B cell (primary cell): Measurements from ENCODE around the gene MAML3.

Source experiments
- EZH2 ChIP-seq: IDR thresholded peaks from 2 replicates; pipeline ENCODE4 v1.6.1; 2012; ENCODE audit warnings: borderline replicate concordance, low read depth, mild to moderate bottlenecking, moderate library complexity, low read length; ENCODE audit not compliant: insufficient read depth, poor library complexity, severe bottlenecking
- TF ChIP-seq, protein P1 (sequence below): fragments of 200-600 bp; IDR thresholded peaks from one replicate; pipeline ENCODE4 v1.8.0; 2022; ENCODE audit warnings: antibody characterized with exemption, mild to moderate bottlenecking

DNA sequence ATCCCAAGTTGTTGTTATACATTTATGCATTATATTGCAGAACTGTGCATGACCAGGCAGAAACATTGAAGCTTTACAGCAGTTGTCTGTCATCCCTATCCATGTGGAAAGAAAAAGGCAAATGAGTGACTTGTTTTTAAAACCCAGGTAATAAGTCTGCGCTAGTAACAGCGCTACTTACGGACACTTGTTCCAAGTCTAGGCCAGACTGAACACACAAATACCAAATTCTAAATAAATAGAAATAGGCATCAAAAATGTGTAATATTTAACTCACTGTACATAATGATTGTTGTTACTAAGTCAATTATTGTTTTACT lies 548 bp upstream of the MAML3 start:
- TF ChIP-seq, protein P1, sequence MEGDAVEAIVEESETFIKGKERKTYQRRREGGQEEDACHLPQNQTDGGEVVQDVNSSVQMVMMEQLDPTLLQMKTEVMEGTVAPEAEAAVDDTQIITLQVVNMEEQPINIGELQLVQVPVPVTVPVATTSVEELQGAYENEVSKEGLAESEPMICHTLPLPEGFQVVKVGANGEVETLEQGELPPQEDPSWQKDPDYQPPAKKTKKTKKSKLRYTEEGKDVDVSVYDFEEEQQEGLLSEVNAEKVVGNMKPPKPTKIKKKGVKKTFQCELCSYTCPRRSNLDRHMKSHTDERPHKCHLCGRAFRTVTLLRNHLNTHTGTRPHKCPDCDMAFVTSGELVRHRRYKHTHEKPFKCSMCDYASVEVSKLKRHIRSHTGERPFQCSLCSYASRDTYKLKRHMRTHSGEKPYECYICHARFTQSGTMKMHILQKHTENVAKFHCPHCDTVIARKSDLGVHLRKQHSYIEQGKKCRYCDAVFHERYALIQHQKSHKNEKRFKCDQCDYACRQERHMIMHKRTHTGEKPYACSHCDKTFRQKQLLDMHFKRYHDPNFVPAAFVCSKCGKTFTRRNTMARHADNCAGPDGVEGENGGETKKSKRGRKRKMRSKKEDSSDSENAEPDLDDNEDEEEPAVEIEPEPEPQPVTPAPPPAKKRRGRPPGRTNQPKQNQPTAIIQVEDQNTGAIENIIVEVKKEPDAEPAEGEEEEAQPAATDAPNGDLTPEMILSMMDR, result no peak
- TF ChIP-seq EZH2, result no peak
